Measurements from ENCODE around the gene TNRC6C. TPM values are rescaled to one million over a fixed set of nuclear protein-coding genes. Genes with fewer than 3 reads are reported as not detected.
A peak's percentile ranks its signal among the peaks of the same experiment; 100 is the strongest.
"Not testable (repeated sequence)": the region's sequence is repeated elsewhere in the genome, so short reads cannot be mapped to it uniquely, and the experiment has no call there.

Gene TNRC6C
- total RNA-seq, 3 donors from 2014 or later = 14.1 to 21.7 (median 21.6) TPM

DNA sequence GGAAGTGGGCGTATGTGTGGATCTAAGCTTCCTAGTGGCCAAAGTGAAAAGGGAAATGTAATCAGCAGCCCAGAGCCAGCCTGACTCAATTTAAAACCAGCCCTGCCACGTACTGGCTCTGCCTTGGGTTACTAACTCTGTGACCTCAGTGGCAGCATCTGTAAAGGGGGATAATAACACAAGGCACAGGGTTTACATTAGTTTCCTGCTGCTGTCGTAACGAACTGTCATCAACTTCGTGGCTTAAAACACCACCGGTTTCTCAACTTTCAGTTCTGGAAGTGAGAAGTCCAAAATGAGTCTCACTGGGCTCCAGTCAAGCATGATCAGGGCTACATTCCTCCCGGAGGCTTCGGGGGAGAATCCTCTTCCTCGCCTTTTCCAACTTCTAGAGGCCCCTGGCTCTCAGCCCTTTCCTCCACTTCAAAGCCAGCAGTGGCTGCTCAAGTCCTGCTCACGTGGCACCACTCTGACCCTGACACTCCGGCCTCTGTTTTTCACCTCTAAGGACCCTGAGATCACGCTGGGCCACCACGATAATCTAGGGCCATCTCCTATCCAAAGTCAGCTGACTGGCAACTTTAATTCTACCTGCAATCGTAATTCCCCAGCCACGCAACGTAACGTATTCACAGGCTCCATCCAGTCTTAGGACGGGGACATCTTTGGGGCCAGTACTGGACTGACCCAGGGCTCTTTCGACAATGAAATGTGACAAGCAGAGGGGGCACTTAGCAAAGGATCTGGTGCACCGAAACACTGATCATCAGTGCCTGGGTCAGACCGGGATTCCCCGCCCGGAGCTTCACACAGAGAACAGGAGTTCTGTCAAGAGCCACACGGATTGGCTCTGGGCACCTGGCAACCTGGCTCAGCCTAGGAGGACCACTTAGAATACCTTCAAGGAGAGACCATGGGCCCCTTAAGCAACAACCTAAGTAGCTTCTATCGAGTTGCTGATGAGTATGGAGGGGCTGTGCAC lies 155.6 kb downstream of the TNRC6C start:
- no peaks in the 10 kb centered on the region for H3K36me3 ChIP-seq
- no peak overlapping the region for H3K27ac ChIP-seq
- no peaks in the 10 kb centered on the region for H3K4me1 ChIP-seq
- no peak overlapping the region for H3K4me3 ChIP-seq
- intact Hi-C loops (cut with DNase I; ENCODE audit: low total_unique reads) = loop anchor here (5.0 to 10.0 kb wide), 2 partner anchors 61 to 138 kb away; no protein-coding TSS in a partner anchor
- H3K9me3 ChIP-seq = no peaks in the 10 kb centered on the region
- no peaks in the 10 kb centered on the region for H3K27me3 ChIP-seq
- TF ChIP-seq POLR2A (IDR thresholded peaks at IDR 0.05) (no peak), CTCF (IDR thresholded peaks at IDR 0.05) (no peak), POLR2AphosphoS5 (IDR thresholded peaks at IDR 0.05) (no peak)
- DNase-seq (ENCODE audit: low spot score in 2 of 2) = no peak

- peak overlapping the region in 1 of 2 donors; percentile 9 for H3K27ac ChIP-seq
- no peaks in the 10 kb centered on the region for H3K9me3 ChIP-seq
- no peaks in the 10 kb centered on the region for H3K36me3 ChIP-seq
- no peaks in the 10 kb centered on the region for H3K27me3 ChIP-seq
- no peak for DNase-seq (ENCODE audit: low spot score in 2 of 2)
- H3K4me3 ChIP-seq = no peak overlapping the region
- intact Hi-C loops (cut with DNase I; ENCODE audit: low total_unique reads) = loop anchor here (5.0 to 10.0 kb wide), 2 partner anchors 60 to 137 kb away; no protein-coding TSS in a partner anchor
- no peak for TF ChIP-seq POLR2AphosphoS5 (IDR thresholded peaks at IDR 0.05)
- TF ChIP-seq CTCF (IDR thresholded peaks at IDR 0.05) = no peak
- TF ChIP-seq POLR2A (IDR thresholded peaks at IDR 0.05) = no peak
- H3K4me1 ChIP-seq = no peaks in the 10 kb centered on the region
Observed at GRCh38 chr17:78114831-78115723, 156.6 kb downstream of the TNRC6C start.

GRCh38 chr17:78115803-78116202 lies 157.3 kb downstream of the TNRC6C start:
- H3K4me3 ChIP-seq; DNase-seq (ENCODE audit: low spot score in 2 of 2); H3K4me1 ChIP-seq; H3K9me3 ChIP-seq; H3K36me3 ChIP-seq; H3K27me3 ChIP-seq; H3K27ac ChIP-seq: not testable (repeated sequence)
- intact Hi-C loops (cut with DNase I; ENCODE audit: low total_unique reads) = loop anchor here (10.0 kb wide), 1 partner anchor 59 kb away; no protein-coding TSS in a partner anchor

GRCh38 chr17:78116411-78116810 lies 157.9 kb downstream of the TNRC6C start:
- no peak for TF ChIP-seq POLR2A (IDR thresholded peaks at IDR 0.05)
- no peak for TF ChIP-seq POLR2AphosphoS5 (IDR thresholded peaks at IDR 0.05)
- no peaks in the 10 kb centered on the region for H3K4me1 ChIP-seq
- intact Hi-C loops (cut with DNase I; ENCODE audit: low total_unique reads) = loop anchor here (10.0 kb wide), 1 partner anchor 58 kb away; no protein-coding TSS in a partner anchor
- H3K9me3 ChIP-seq = no peaks in the 10 kb centered on the region
- H3K27ac ChIP-seq = no peak overlapping the region
- H3K4me3 ChIP-seq = no peak overlapping the region
- H3K36me3 ChIP-seq = no peaks in the 10 kb centered on the region
- no peaks in the 10 kb centered on the region for H3K27me3 ChIP-seq
- DNase-seq (ENCODE audit: low spot score in 2 of 2) = no peak

DNA sequence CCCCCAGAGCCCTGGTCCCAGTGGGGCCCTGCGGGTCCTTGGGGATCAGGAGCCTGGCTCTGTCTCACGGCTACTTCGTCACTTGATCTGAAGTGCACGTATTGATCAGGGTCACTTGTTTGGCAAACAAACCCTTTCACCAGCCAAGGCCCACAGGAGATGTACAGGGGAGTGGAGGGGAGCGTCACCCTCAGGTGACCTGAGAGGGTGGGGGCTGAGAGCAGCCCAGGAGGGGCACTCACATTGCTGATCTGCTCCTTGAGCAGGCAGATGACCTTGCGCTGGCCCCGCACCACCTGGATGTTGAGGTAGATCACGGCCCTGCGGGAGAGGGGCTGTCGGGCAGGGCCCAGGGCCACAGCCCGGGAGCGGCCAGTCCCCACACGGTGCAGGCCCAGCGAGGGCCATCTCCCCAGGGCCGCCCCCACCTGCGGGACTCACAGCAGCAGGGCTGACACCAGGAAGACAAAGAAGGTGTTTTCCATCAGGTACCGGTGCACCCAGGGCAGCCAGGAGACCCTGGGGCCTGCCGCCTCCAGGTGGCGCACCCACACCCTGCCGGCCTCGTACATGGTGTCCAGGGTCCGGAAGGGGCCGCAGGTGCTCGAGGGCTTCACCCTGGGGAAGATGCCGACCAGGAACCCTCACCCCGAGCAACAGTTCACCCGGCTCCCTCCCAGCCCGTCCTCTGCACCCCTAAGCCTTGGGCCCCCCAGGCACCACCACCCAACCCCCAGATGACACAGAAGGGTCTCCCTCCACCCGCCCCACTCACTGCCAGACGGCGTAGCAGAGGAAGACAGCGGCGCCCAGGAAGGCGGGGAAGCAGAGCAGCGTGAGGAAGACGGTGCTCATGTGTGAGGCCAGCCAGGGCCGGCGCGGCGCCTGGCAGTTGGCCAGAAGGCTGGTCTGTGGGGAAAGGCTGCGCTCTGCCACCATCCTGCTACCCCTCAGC lies 158.8 kb downstream of the TNRC6C start:
- Histone ChIP-seq H3K4me1 (no peaks in the 10 kb centered on the region), H3K4me3 (peak overlapping the region in 1 of 3 donors; percentile 39), H3K36me3 (no peaks in the 10 kb centered on the region), H3K27ac (no peak overlapping the region), H3K9me3 (no peaks in the 10 kb centered on the region), H3K27me3 (no peaks in the 10 kb centered on the region)
- no peak for DNase-seq (ENCODE audit: low spot score in 2 of 2)
- intact Hi-C loops (cut with DNase I; ENCODE audit: low total_unique reads) = loop anchor here (10.0 kb wide), 1 partner anchor 57 kb away; no protein-coding TSS in a partner anchor
- no peak for TF ChIP-seq POLR2A (IDR thresholded peaks at IDR 0.05)
- TF ChIP-seq CTCF (IDR thresholded peaks at IDR 0.05) = peak in 2 of 3 donors; percentile 24
- TF ChIP-seq POLR2AphosphoS5 (IDR thresholded peaks at IDR 0.05) = no peak

All from breast epithelium (tissue), 4 donors.